Forelimb muscle (tissue), 1 donor: ENCODE measurements around the gene CYP2W1. TPM values are rescaled to one million over a fixed set of nuclear protein-coding genes. Genes with fewer than 3 reads are reported as not detected.
"Not testable (repeated sequence)": the region's sequence is repeated elsewhere in the genome, so short reads cannot be mapped to it uniquely, and the experiment has no call there.

Experiments used
- DNase-seq: peaks from one replicate; pipeline ENCODE4 v3.0.0-alpha.2; 2013; ENCODE audit warnings: low read depth
- polyA plus RNA-seq: library from polyadenylated mRNA; unstranded; fragments of 120-200 nt; gene quantifications from one replicate; pipeline ENCODE4 v1.2.1, GENCODE V29; 2013; ENCODE audit not compliant: insufficient read length

CYP2W1 gene
- 0.59 TPM for polyA plus RNA-seq

DNA sequence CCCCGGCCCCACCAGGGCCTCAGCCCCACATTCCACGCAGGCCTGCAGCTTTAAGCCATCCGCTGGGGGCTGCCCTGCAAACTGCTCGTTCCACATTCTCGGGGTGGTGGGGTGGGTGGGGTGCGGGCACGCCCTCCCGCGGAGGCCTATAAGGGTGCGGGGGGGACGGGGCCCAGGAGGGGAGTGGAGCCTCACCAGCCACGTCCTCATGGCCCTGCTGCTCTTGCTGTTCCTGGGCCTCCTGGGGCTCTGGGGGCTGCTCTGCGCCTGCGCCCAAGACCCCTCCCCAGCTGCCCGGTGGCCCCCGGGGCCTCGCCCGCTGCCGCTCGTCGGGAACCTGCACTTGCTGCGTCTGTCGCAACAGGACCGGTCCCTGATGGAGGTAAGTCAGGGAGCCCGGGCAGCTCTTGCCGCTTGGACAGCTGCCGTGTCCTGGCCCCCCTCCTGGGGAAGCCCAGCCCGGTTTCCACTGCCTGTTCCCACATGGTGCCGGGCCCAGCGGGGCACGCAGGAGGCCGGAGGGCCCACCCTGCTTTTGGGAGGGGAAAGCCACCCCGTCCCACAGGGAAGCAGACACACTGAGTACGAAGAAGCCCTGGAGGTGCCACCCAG, at the start of gene CYP2W1:
CYP2W1 (plus strand) TSS at position 178 of the 612 bp plus-strand sequence; CDS start at position 209, 31 bp downstream.
- DNase-seq: no peak

DNA sequence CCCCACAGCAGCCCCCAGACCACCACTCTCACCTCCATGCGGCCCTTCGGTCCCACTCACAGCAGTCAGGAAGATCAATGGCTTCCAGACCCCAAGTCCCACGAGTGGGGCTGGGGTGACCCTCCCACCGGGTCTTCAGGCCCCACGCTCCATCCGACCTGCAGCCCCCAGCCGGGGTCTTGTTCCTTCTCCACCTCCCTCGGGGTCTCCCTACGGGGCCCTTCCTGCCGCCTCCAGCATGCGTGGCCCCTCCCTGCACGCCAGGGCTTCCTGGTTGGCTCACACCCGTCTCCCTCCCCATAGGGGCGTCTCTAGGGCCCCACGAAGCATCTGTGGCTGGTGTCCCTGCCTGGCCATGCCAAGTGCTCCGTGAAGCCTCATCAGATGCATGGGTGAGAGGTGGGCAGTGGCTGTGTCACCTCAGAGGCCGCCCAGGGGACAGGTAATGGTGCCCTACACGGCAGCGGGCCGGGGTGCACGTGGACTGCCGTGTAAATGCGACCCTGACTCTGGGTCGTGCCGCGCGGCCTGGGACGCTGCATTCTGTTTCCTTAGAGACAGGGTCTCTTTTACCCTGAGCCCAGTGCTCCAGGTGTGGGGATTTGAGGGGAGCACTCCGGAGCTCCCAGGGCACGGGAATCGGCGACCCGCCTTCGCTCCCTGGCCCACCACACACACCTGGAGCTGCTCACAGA, 48.4 kb upstream of the CYP2W1 start:
- DNase-seq: no peak

- DNase-seq: no peak
Measured at GRCh38 chr7:935164-935873, 47.7 kb upstream of the CYP2W1 start.

- no peak for DNase-seq
Measured at GRCh38 chr7:935874-936385, 47.1 kb upstream of the CYP2W1 start.

DNA sequence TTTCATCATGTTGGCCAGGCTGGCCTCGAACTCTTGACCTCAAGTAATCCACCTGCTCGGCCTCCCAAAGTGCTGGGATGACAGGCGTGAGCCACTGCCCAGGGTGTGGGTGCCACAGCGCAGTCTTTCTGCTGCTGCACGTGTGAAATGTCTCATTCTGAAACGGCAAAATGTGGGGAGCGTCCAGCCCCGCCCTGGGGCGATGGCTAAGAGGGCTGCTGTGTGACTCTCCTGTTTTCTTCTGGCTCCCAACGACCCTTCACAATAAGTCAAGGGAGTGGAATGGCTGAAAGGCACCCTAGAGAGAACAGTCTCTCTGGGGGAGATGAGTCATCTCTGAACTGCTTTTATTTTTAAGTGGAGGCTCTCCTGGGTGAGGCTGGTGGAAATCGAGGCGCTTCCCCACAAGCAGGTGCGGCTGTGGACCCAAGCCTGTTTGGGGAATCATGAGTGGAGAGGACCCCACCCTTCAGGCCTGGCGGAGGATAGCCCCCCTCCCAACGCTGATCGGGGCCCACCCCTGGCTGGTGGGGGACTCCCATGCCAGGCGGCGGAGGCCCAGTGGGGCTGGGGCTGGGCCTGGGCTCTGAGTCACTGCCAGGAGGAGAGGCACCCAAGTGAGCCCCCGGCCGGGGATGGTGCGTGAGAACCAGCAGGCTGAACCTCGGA, 46.5 kb upstream of the CYP2W1 start:
- DNase-seq: no peak

DNA sequence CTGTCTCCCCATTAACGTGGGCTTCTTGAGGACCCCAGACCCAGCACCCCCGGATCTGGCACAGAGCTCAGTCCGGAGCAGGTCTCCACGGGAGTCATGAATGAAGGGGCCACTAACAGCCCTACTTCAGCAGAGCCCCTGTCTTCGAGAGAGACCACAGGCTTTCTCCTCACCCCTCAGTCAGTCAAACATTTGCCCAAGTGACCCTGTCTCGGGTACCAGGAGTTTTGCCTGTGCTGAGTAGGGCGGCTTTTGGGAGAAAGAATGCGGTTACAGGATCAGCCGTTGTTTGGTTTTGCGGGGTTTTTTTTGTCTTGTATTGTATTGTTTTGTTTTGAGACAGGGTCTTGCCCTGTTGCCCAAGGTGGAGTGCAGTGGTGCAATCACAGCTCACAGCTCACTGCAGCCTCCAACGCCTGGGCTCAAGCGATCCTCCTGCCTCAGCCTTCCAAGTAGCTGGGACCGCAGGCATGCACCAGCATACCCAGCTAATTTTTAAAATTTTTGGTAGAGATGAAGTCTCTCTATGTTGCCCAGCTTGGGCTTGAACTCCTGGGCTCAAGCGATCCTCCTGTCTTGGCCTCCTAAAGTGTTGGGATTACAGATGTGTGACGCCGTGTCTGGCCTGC, 45.0 kb upstream of the CYP2W1 start:
- no peak for DNase-seq

DNA sequence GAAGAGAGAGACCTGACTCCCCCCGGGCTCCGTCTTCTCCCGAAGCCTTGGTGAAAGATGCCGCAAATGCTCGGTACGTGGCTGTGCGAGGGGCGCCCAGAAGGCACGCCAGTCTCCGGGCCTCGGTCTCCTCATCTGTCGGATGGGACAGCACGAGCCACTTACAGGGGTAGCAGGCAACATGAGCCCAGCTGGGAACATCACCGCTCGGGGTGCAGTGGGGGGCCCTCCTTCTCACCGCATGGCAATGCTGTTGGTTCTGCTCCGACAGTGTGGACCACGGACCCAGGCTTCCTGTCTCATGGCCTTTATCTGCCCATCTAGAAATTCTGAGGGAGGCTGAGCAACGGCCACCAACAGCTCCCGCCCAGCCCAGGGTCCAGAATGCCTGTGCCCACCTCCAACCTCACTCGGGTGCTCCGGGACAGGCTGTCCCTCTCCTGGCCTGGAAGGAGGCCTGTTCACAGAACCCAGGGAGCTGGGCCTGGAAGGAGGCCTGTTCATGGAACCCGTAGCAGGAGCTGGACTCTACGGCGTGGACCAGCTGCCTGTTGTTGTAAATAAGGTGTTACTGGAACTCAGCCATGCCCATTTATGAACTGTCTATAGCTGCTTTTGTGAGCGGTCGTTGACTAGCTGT, 44.3 kb upstream of the CYP2W1 start:
- DNase-seq: no peak

DNA sequence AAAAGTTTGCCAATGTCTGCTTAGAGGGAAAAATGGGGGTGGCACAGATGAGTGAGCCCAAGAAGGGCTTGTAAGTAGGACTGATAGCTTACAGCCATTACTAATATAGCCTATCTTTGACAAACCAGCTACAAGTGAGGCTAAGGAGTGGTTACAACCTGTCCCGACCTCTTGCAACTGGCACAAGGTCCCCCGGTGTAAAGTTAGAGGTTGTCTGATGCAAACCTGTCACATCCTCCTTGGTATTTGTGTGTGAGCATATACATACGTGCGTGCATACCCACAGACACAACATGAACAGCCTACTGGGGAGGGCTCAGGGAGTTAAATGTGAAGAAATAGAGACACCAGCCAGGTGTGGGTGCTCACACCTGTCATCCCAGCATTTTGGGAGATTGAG, 43.1 kb upstream of the CYP2W1 start:
- no peak for DNase-seq

- no peak for DNase-seq
Measured at GRCh38 chr7:940599-941408, 42.2 kb upstream of the CYP2W1 start.

GRCh38 chr7:943793-944192, 39.2 kb upstream of the CYP2W1 start:
- not testable (repeated sequence) for DNase-seq

DNA sequence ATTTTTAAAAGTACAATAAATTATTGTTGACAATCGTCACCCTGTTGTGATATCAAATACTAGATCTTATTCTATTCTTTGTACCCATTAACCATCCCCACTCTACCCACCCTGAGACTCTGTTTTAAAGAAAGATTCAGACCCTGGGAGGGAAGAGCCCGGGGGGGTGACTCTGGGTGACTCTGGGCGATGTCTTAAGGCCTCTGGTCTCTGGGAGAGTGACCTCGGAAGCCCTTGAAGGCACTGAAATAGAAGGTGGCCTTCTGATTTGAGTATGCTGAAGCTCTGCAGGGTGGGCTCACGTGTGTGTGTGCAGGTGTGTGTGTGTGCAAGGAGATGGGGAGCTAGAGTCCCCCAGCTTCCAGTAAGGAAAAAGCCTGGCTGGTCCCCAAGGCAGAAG, 38.2 kb upstream of the CYP2W1 start:
- DNase-seq: no peak

GRCh38 chr7:945147-945555, 37.8 kb upstream of the CYP2W1 start:
- DNase-seq: no peak

DNA sequence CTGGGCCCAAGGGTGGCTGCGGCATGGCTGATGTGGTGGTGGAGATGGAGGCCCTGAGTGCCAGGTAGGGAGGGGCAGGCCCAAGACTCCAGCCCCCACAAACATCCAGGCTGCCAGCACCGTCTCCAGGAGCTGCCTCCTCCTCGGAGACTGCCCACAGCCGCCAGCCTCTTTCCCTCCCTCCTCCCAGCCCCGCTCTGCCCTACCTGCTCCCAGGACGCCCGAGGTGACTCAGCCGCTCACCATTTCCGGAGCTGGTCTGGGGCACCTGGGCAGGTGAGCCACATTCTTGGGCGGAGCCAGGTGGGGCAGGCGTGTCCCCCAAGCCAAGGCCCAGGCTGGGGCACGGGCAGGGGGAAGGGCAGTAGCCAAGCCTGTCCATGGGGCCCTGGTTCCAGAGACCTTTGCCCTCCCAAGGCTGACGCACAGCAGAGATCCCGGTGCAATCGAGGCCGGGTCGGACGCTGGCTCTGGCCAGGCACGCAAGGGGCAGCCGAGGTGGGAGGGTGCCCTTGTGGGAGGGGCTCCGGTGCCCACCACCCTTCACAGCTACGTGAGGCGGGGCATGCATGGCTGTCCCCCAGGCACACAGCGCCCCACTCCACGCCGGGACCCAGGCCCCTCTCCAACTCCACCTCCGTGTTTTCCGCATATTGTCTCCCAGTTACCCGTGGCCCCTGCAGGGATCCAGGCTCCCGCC, 37.3 kb upstream of the CYP2W1 start:
- no peak for DNase-seq

- DNase-seq: no peak
Measured at GRCh38 chr7:946256-946996, 36.6 kb upstream of the CYP2W1 start.

- no peak for DNase-seq
Measured at GRCh38 chr7:947391-948210, 35.4 kb upstream of the CYP2W1 start.

DNA sequence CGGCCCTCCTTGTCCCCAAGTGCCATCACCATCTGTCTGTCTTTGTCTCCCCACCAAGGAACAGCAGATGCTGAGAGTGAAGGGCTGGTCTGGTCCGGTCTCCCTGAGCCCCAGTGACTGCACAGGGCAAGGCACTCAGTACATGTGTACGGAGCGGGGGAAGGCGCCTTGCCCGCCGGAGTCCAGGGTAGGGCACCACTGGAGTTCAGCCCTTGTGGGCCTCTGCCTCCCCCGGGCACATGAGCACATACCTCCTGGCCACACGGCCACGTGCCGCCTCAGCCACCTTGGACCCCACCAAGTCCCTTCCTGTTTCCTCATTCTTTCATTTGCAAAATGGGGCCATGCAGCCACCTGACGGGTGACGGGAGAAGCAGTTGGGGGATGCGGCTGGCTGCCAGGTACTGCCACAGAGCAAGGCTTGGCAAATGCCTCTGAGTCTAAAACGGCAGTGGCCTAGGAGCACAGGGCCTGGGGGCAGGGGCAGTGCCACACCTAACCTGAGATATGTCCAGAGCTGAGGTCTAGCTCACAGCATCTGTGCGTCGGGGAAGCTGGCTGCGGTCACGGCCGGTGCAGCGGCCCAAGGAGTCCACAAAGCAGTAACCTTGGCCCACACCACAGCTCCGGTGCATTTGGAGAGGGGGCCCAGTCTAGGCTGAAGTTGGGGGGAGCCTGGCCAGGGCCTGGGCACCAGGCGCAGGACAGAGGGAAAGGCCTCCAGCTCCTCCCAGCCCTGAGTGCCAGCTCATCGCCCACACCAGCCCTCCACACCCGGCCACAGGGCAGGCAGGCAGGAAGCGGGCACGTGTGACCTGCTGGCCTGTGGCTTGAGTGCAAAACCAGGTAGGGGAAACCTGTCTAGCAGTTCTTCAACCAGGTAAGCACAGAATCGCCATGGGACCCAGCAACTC, 33.7 kb upstream of the CYP2W1 start:
- no peak for DNase-seq
